ENCODE results near the gene RAE1.
A peak's percentile ranks its signal among the peaks of the same experiment; 100 is the strongest.

RAE1 gene

GRCh38 chr20:57401565-57401918, 50.5 kb downstream of the RAE1 start:
- no peak for DNase-seq

GRCh38 chr20:57402206-57403125, 51.4 kb downstream of the RAE1 start:
- no peak for DNase-seq

- no peak for DNase-seq
These were observed 52.2 kb downstream of the RAE1 start for GRCh38 chr20:57403216-57403615.

- no peak for DNase-seq
These were observed 53.0 kb downstream of the RAE1 start for GRCh38 chr20:57404006-57404405.

GRCh38 chr20:57404419-57405072, 53.5 kb downstream of the RAE1 start:
- DNase-seq, result no peak

- DNase-seq, result no peak
These were observed 54.4 kb downstream of the RAE1 start for GRCh38 chr20:57405236-57406016.

GRCh38 chr20:57407541-57407956, 56.5 kb downstream of the RAE1 start:
- no peak for DNase-seq

- DNase-seq, result no peak
These were observed 57.1 kb downstream of the RAE1 start for GRCh38 chr20:57408131-57408530.

GRCh38 chr20:57408536-57409233, 57.6 kb downstream of the RAE1 start:
- DNase-seq, result no peak

- no peak for DNase-seq
These were observed 58.2 kb downstream of the RAE1 start for GRCh38 chr20:57409316-57409671.

GRCh38 chr20:57409672-57410397, 58.8 kb downstream of the RAE1 start:
- no peak for DNase-seq

- no peak for DNase-seq
These were observed 59.4 kb downstream of the RAE1 start for GRCh38 chr20:57410398-57410920.

GRCh38 chr20:57410924-57411323, 59.9 kb downstream of the RAE1 start:
- DNase-seq, result no peak

GRCh38 chr20:57411406-57412283, 60.6 kb downstream of the RAE1 start:
- no peak for DNase-seq

GRCh38 chr20:57412347-57413029, 61.4 kb downstream of the RAE1 start:
- peak in 1 of 2 donors; percentile 35 for DNase-seq

- DNase-seq, result no peak
These were observed 62.9 kb downstream of the RAE1 start for GRCh38 chr20:57413986-57414385.

GRCh38 chr20:57414867-57415592, 64.0 kb downstream of the RAE1 start:
- DNase-seq, result no peak

- DNase-seq, result no peak
These were observed 64.7 kb downstream of the RAE1 start for GRCh38 chr20:57415771-57416170.

GRCh38 chr20:57416296-57417022, 65.4 kb downstream of the RAE1 start:
- no peak for DNase-seq

All from CD4-positive, alpha-beta T cell treated with Interferon alpha-2 for 1 hour (primary cell).